Femur (tissue), 1 donor: ENCODE data around the gene MGMT.
A peak's percentile ranks its signal among the peaks of the same experiment; 100 is the strongest.

Source experiments
- DNase-seq: peaks from one replicate; pipeline ENCODE4 v3.0.0-alpha.2; 2017

Gene MGMT

GRCh38 chr10:129784291-129784690, 317.2 kb downstream of the MGMT start:
- no peak for DNase-seq

GRCh38 chr10:129784891-129785290, 317.9 kb downstream of the MGMT start:
- no peak for DNase-seq

- no peak for DNase-seq
Observed at GRCh38 chr10:129785536-129785981, 318.5 kb downstream of the MGMT start.

- DNase-seq: no peak
Observed at GRCh38 chr10:129786216-129786615, 319.2 kb downstream of the MGMT start.

- no peak for DNase-seq
Observed at GRCh38 chr10:129787557-129787956, 320.5 kb downstream of the MGMT start.

GRCh38 chr10:129788215-129788614, 321.2 kb downstream of the MGMT start:
- peak; percentile 66 for DNase-seq

- DNase-seq: no peak
Observed at GRCh38 chr10:129790715-129791446, 323.8 kb downstream of the MGMT start.

- no peak for DNase-seq
Observed at GRCh38 chr10:129792141-129792540, 325.1 kb downstream of the MGMT start.

- DNase-seq: no peak
Observed at GRCh38 chr10:129792864-129793263, 325.8 kb downstream of the MGMT start.

GRCh38 chr10:129793479-129793878, 326.4 kb downstream of the MGMT start:
- DNase-seq: no peak

- no peak for DNase-seq
Observed at GRCh38 chr10:129793996-129794395, 327.0 kb downstream of the MGMT start.

- DNase-seq: no peak
Observed at GRCh38 chr10:129796710-129797420, 329.8 kb downstream of the MGMT start.

- no peak for DNase-seq
Observed at GRCh38 chr10:129799942-129800341, 332.9 kb downstream of the MGMT start.

GRCh38 chr10:129800796-129801340, 333.8 kb downstream of the MGMT start:
- DNase-seq: no peak

GRCh38 chr10:129807211-129807610, 340.2 kb downstream of the MGMT start:
- no peak for DNase-seq

- DNase-seq: no peak
Observed at GRCh38 chr10:129808092-129808983, 341.3 kb downstream of the MGMT start.

- no peak for DNase-seq
Observed at GRCh38 chr10:129809431-129809830, 342.4 kb downstream of the MGMT start.

- DNase-seq: no peak
Observed at GRCh38 chr10:129809841-129810240, 342.8 kb downstream of the MGMT start.

GRCh38 chr10:129811208-129811607, 344.2 kb downstream of the MGMT start:
- no peak for DNase-seq

GRCh38 chr10:129812398-129812797, 345.4 kb downstream of the MGMT start:
- DNase-seq: no peak

GRCh38 chr10:129814681-129815646, 347.9 kb downstream of the MGMT start:
- DNase-seq: no peak
